Nephron progenitor cell (in vitro differentiated cells): ENCODE measurements around the gene SLC34A3.

ENCODE experiments used
- DNase-seq: peaks from one replicate; pipeline ENCODE4 v3.0.0; 2021
- H3K27ac Mint-ChIP-seq: 2 replicates; pipeline ENCODE4 v1.8.0; 2021; ENCODE audit warnings: mild to moderate bottlenecking, moderate library complexity, mixed read lengths
- H3K27me3 Mint-ChIP-seq: 2 replicates; pipeline ENCODE4 v1.8.0; 2021; ENCODE audit warnings: mild to moderate bottlenecking, low read depth, mixed read lengths; ENCODE audit not compliant: poor library complexity
- H3K36me3 Mint-ChIP-seq: 2 replicates; pipeline ENCODE4 v1.8.0; 2021; ENCODE audit warnings: low read depth, mixed read lengths
- H3K4me1 Mint-ChIP-seq: 2 replicates; pipeline ENCODE4 v1.8.0; 2021; ENCODE audit warnings: mixed read lengths
- H3K4me3 Mint-ChIP-seq: 2 replicates; pipeline ENCODE4 v1.8.0; 2021; ENCODE audit warnings: mild to moderate bottlenecking, moderate library complexity, mixed read lengths
- H3K9me3 Mint-ChIP-seq: 2 replicates; pipeline ENCODE4 v1.8.0; 2021; ENCODE audit warnings: mild to moderate bottlenecking, moderate library complexity, mixed read lengths
- TF ChIP-seq, protein P1 (sequence below): fragments of 200-600 bp; sonication (generic); IDR thresholded peaks from 2 replicates; pipeline ENCODE4 v1.5.0; 2021; ENCODE audit warnings: antibody characterized with exemption

SLC34A3 gene

DNA sequence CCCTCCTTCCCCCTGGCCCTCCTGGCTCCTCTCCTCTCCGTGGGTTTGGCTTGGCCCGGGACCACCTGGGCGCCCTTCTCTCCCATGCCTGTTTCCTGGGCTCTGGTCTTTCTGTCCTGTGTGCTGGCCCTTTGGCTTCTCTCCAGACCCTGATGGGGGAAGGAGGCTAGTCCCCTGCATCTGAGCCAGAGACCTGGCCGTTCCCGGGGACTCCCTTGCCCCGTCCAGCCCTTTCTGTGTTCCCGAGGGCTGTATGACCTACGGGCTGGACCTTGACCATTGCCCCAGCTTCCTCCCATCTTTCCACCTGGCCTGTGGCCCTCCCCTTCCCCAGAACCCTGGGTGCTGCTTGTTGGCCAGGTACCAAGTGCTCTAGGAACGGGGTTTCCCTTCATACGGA is 32.8 kb downstream of the SLC34A3 start:
- Mint-ChIP-seq H3K27ac (no peak overlapping the region), H3K27me3 (no peaks in the 10 kb centered on the region), H3K4me3 (no peak overlapping the region), H3K4me1 (peaks cover 3% of the 10 kb centered on the region), H3K9me3 (peaks cover 6% of the 10 kb centered on the region), H3K36me3 (peaks cover 31% of the 10 kb centered on the region)
- TF ChIP-seq, protein P1, sequence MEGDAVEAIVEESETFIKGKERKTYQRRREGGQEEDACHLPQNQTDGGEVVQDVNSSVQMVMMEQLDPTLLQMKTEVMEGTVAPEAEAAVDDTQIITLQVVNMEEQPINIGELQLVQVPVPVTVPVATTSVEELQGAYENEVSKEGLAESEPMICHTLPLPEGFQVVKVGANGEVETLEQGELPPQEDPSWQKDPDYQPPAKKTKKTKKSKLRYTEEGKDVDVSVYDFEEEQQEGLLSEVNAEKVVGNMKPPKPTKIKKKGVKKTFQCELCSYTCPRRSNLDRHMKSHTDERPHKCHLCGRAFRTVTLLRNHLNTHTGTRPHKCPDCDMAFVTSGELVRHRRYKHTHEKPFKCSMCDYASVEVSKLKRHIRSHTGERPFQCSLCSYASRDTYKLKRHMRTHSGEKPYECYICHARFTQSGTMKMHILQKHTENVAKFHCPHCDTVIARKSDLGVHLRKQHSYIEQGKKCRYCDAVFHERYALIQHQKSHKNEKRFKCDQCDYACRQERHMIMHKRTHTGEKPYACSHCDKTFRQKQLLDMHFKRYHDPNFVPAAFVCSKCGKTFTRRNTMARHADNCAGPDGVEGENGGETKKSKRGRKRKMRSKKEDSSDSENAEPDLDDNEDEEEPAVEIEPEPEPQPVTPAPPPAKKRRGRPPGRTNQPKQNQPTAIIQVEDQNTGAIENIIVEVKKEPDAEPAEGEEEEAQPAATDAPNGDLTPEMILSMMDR, result no peak
- DNase-seq, result no peak

DNA sequence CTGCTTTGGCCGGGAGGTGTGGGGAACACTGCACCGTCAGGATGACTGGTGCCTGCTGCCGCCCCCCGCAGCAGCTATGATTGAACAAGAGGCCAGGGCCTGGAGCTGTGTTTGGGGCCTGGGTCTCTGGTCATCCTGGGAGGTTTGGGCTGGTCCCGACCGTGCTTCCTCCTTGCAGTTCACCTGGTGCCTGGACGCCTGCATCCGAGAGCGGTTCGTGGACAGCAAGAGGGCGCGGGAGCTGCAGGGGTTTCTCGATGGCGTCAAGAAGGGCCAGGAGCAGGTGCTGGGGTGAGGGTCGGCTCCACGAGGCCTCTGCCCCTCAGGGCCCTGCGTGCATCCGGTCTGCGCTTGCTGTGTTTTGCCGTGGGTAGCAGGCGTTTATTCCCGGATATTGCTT is 33.4 kb downstream of the SLC34A3 start:
- Mint-ChIP-seq H3K4me3 (no peak overlapping the region), H3K27me3 (no peaks in the 10 kb centered on the region), H3K27ac (no peak overlapping the region), H3K9me3 (peaks cover 6% of the 10 kb centered on the region), H3K36me3 (peaks cover 30% of the 10 kb centered on the region), H3K4me1 (peaks cover 7% of the 10 kb centered on the region)
- TF ChIP-seq, protein P1, result no peak
- no peak for DNase-seq

DNA sequence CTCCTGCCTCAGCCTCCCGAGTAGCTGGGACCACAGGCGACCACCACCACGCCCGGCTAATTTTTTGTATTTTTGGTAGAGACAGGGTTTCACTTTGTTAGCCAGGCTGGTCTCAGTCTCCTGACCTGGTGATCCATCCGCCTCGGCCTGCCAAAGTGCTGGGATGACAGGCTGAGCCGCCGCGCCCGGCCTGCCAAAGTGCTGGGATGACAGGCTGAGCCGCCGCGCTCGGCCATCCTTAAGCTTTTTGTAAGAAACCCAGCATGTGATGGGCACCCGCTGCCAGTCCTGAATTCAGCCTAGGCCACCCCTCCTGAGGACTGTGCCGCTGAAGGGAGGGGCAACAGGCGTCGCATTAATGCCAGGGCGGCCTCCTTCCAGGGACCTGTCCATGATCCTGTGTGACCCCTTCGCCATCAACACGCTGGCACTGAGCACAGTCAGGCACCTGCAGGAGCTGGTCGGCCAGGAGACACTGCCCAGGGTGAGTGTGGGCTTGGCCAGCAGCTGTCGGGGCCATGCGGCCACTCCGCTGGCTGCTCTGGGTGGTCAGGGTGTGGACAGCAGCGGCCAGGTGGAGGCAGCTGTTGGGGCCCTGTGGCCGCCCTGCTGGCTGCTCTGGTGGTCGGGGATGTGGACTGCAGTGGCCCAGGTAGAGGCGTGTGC is 34.9 kb downstream of the SLC34A3 start:
- Mint-ChIP-seq H3K4me3 (no peak overlapping the region), H3K27ac (no peak overlapping the region), H3K9me3 (peaks cover 6% of the 10 kb centered on the region), H3K4me1 (peaks cover 7% of the 10 kb centered on the region), H3K36me3 (peaks cover 35% of the 10 kb centered on the region), H3K27me3 (no peaks in the 10 kb centered on the region)
- TF ChIP-seq, protein P1, result no peak
- DNase-seq, result no peak

DNA sequence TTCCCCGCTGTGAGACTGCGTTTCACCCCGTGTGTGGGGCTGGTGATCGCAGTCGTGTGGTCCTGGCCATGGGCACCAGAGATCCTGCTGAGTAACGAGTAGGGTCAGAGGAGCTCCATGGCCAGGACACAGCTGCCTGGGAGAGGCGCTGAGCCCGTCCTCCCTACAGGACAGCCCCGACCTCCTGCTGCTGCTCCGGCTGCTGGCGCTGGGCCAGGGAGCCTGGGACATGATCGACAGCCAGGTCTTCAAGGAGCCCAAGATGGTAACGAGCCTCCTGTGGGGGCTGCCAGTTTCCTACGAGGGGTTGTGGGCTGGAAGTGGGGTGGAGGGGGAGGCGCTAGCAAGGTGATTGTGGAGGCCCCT is 35.4 kb downstream of the SLC34A3 start:
- TF ChIP-seq, protein P1, result no peak
- Mint-ChIP-seq H3K36me3 (peaks cover 31% of the 10 kb centered on the region), H3K4me3 (no peak overlapping the region), H3K4me1 (peaks cover 7% of the 10 kb centered on the region), H3K9me3 (peaks cover 6% of the 10 kb centered on the region), H3K27ac (no peak overlapping the region), H3K27me3 (no peaks in the 10 kb centered on the region)
- DNase-seq, result no peak

DNA sequence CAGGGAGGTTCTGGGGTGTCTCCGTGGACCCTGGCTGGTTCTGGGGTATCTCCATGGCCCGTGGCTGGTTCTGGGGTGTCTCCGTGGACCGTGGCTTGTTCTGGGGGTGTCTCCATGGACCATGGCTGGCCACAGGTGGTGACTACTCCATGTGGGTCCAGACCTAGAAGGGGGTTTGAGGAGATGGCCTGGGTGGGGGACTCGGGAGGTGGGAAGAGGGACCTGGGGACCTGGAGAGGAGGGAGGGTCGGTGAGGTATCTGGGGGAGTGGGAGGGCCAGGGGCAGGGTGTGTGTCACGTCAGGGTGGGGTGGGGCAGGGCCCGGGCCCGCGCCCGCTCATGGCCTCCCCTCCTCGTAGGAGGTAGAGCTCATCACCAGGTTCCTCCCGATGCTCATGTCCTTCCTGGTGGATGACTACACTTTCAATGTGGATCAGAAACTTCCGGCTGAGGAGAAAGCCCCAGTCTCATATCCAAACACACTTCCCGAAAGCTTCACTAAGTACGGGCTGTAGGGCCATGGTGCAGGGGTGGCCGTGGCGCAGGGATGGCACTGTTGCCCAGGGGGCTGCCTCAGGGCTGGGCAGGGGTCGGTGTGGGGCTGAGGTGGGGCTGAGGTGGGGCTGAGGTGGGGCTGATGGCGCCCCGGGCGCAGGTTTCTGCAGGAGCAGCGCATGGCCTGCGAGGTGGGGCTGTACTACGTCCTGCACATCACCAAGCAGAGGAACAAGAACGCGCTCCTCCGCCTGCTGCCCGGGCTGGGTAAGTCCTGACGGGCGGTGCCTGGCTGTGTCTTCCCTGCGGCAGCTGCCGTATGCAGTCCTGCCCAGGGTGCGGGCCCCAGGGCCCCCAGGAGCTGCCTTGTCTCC is 36.1 kb downstream of the SLC34A3 start:
- H3K4me1 Mint-ChIP-seq, result peaks cover 7% of the 10 kb centered on the region
- H3K36me3 Mint-ChIP-seq, result peaks cover 29% of the 10 kb centered on the region
- no peaks in the 10 kb centered on the region for H3K27me3 Mint-ChIP-seq
- no peak for DNase-seq
- H3K9me3 Mint-ChIP-seq, result peaks cover 1% of the 10 kb centered on the region
- H3K27ac Mint-ChIP-seq, result no peak overlapping the region
- TF ChIP-seq, protein P1, result no peak
- no peak overlapping the region for H3K4me3 Mint-ChIP-seq
